Measurements from ENCODE around the gene DSE.

DNA sequence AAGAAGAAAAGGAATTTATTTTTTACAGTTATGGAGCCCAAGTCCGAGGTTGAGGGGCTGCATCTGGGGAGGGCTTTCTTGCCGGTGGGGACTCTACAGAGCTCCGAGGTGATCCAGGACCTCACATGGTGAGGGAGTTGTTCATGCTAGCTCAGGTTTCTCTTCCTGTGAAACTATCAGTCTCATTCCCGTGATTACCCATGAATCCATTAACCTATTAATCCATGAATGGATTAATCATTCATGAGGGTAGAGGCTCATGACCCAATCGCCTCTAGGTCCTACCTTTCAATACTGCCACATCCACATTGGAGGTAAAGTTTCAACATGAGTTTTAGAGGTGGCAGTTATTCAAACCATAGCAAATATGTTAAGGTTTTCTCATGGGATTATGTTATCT lies 3.8 kb downstream of the DSE start:
- TF ChIP-seq, protein P1, sequence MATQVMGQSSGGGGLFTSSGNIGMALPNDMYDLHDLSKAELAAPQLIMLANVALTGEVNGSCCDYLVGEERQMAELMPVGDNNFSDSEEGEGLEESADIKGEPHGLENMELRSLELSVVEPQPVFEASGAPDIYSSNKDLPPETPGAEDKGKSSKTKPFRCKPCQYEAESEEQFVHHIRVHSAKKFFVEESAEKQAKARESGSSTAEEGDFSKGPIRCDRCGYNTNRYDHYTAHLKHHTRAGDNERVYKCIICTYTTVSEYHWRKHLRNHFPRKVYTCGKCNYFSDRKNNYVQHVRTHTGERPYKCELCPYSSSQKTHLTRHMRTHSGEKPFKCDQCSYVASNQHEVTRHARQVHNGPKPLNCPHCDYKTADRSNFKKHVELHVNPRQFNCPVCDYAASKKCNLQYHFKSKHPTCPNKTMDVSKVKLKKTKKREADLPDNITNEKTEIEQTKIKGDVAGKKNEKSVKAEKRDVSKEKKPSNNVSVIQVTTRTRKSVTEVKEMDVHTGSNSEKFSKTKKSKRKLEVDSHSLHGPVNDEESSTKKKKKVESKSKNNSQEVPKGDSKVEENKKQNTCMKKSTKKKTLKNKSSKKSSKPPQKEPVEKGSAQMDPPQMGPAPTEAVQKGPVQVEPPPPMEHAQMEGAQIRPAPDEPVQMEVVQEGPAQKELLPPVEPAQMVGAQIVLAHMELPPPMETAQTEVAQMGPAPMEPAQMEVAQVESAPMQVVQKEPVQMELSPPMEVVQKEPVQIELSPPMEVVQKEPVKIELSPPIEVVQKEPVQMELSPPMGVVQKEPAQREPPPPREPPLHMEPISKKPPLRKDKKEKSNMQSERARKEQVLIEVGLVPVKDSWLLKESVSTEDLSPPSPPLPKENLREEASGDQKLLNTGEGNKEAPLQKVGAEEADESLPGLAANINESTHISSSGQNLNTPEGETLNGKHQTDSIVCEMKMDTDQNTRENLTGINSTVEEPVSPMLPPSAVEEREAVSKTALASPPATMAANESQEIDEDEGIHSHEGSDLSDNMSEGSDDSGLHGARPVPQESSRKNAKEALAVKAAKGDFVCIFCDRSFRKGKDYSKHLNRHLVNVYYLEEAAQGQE (IDR thresholded peaks at IDR 0.05; ENCODE audit: insufficient read depth in 1 of 2, low read depth in 2 of 2, low read length in 2 of 2): no peak
- TF ChIP-seq TAF1 (IDR thresholded peaks at IDR 0.05; ENCODE audit: borderline replicate concordance, insufficient read depth, low read length): no peak
- no peak for TF ChIP-seq POLR2AphosphoS5 (IDR thresholded peaks at IDR 0.05; ENCODE audit: low read depth, low read length)
- TF ChIP-seq SIN3A (IDR thresholded peaks at IDR 0.05; ENCODE audit: borderline replicate concordance, insufficient read depth, low read length): no peak
- no peak for TF ChIP-seq FOXP2 (optimal IDR thresholded peaks at IDR 0.05; ENCODE audit: borderline replicate concordance, extremely low read depth, extremely low read length, insufficient read depth)
